Measurements from ENCODE around the gene DEPDC5.

DNA sequence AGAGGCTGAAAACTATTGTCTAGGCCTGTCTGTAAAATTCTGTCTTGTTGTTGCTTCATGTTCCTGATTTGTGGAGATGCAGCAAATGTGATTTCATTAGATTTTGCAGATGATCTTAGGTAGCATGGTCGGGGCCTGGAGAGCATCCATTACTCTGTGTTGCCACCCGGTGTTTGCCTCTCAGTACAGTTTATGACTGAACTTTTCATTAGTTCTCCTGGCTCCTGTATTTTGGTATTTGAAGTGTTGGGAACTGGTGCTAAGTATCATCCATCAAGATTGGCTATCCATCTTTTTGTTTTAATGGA is 198.2 kb downstream of the DEPDC5 start:
- TF ChIP-seq, protein P1, sequence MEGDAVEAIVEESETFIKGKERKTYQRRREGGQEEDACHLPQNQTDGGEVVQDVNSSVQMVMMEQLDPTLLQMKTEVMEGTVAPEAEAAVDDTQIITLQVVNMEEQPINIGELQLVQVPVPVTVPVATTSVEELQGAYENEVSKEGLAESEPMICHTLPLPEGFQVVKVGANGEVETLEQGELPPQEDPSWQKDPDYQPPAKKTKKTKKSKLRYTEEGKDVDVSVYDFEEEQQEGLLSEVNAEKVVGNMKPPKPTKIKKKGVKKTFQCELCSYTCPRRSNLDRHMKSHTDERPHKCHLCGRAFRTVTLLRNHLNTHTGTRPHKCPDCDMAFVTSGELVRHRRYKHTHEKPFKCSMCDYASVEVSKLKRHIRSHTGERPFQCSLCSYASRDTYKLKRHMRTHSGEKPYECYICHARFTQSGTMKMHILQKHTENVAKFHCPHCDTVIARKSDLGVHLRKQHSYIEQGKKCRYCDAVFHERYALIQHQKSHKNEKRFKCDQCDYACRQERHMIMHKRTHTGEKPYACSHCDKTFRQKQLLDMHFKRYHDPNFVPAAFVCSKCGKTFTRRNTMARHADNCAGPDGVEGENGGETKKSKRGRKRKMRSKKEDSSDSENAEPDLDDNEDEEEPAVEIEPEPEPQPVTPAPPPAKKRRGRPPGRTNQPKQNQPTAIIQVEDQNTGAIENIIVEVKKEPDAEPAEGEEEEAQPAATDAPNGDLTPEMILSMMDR (IDR thresholded peaks at IDR 0.05): no peak
- no peak for TF ChIP-seq POLR2A (IDR thresholded peaks at IDR 0.05)
